ENCODE results near the gene ST3GAL2. TPM values are rescaled to one million over a fixed set of nuclear protein-coding genes. Genes with fewer than 3 reads are reported as not detected.
A peak's percentile ranks its signal among the peaks of the same experiment; 100 is the strongest.
"Not testable (repeated sequence)": the region's sequence is repeated elsewhere in the genome, so short reads cannot be mapped to it uniquely, and the experiment has no call there.

The ST3GAL2 gene
- total RNA-seq, 1 donor from 2014 or later, result 14.0 TPM

- Histone ChIP-seq H3K9me3 (no peaks in the 10 kb centered on the region), H3K4me1 (peaks cover 20% of the 10 kb centered on the region), H3K36me3 (peaks cover 0 to 16% of the 10 kb centered on the region in 2 donors), H3K27ac (peak overlapping the region; percentile 54), H3K4me3 (no peak overlapping the region), H3K27me3 (no peaks in the 10 kb centered on the region)
- DNase-seq (ENCODE audit: extremely low spot score in 2 of 2), result no peak
- TF ChIP-seq, protein P1, sequence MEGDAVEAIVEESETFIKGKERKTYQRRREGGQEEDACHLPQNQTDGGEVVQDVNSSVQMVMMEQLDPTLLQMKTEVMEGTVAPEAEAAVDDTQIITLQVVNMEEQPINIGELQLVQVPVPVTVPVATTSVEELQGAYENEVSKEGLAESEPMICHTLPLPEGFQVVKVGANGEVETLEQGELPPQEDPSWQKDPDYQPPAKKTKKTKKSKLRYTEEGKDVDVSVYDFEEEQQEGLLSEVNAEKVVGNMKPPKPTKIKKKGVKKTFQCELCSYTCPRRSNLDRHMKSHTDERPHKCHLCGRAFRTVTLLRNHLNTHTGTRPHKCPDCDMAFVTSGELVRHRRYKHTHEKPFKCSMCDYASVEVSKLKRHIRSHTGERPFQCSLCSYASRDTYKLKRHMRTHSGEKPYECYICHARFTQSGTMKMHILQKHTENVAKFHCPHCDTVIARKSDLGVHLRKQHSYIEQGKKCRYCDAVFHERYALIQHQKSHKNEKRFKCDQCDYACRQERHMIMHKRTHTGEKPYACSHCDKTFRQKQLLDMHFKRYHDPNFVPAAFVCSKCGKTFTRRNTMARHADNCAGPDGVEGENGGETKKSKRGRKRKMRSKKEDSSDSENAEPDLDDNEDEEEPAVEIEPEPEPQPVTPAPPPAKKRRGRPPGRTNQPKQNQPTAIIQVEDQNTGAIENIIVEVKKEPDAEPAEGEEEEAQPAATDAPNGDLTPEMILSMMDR (IDR thresholded peaks at IDR 0.05), result no peak
- TF ChIP-seq POLR2A (IDR thresholded peaks at IDR 0.05) (no peak), POLR2AphosphoS5 (IDR thresholded peaks at IDR 0.05; ENCODE audit: insufficient read depth in 1 of 2, low read depth in 1 of 2) (no peak)
- intact Hi-C loops (cut with DNase I), result no loop called here
Measured at GRCh38 chr16:70391446-70391845, 47.5 kb downstream of the ST3GAL2 start.

DNA sequence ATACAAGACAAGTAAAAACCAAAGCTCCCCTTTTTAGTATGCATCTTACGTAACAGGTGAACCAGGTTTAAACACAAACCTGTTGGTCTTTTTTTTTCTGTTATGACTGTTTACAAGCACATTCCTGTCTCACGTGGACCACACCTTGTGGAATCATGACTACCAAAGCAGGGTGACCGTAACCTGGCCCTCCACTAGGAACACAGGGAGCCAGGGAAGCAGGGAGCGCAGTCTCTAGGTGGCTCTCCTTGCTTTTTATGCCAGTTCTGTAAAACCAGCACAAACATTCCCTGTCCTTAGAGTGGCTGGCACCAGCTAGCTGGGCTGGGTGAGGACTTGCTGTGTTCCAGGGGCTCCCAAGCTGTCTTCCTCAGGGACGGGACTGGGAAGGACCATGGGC lies 48.1 kb downstream of the ST3GAL2 start:
- Histone ChIP-seq H3K9me3 (no peaks in the 10 kb centered on the region), H3K36me3 (peaks cover 0 to 16% of the 10 kb centered on the region in 2 donors), H3K27ac (peak overlapping the region; percentile 54), H3K27me3 (no peaks in the 10 kb centered on the region), H3K4me3 (no peak overlapping the region), H3K4me1 (peaks cover 20% of the 10 kb centered on the region)
- TF ChIP-seq POLR2A (IDR thresholded peaks at IDR 0.05) (no peak), POLR2AphosphoS5 (IDR thresholded peaks at IDR 0.05; ENCODE audit: insufficient read depth in 1 of 2, low read depth in 1 of 2) (peak in 1 of 2 donors; percentile 63)
- TF ChIP-seq, protein P1 (IDR thresholded peaks at IDR 0.05), result no peak
- no peak for DNase-seq (ENCODE audit: extremely low spot score in 2 of 2)
- intact Hi-C loops (cut with DNase I), result no loop called here

DNA sequence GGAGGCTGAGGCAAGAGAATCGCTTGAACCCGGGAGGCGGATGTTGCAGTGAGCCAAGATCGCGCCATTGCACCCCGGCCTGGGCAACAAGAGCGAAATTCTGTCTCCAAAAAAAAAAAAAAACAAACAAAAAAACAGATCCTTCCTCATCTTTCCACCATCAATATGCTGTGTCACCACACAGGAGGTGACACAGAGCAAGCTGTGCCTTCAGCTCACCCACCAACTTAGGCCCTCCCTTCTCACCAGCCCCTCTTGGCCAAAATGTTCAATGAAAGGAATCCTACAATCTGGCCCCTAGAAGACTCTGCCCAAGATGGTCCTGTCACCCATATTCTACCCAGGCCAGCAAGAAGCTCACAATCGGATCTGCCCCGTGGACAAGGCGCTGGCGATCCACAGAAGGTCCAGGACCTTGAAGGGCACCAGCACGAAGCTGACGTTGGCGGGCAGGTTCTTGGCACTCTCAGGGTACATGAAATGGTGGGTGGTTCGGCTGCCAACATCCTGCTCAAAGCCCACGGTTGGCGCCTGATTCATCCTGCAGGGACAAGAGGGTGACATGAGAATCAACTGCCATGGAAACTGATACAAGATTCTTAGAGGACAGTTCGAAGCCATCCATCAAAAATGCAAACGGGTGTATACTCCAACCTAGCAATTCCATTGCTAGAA lies 50.8 kb downstream of the ST3GAL2 start:
- Histone ChIP-seq H3K36me3 (peaks cover 0 to 19% of the 10 kb centered on the region in 2 donors), H3K4me1 (peaks cover 20% of the 10 kb centered on the region), H3K4me3 (no peak overlapping the region), H3K27ac (no peak overlapping the region), H3K27me3 (no peaks in the 10 kb centered on the region), H3K9me3 (no peaks in the 10 kb centered on the region)
- no peak for TF ChIP-seq POLR2AphosphoS5 (IDR thresholded peaks at IDR 0.05; ENCODE audit: insufficient read depth in 1 of 2, low read depth in 1 of 2)
- TF ChIP-seq, protein P1 (IDR thresholded peaks at IDR 0.05), result no peak
- TF ChIP-seq POLR2A (IDR thresholded peaks at IDR 0.05), result no peak
- intact Hi-C loops (cut with DNase I), result loop anchor here (10.0 kb wide), 1 partner anchor 77 kb away; no protein-coding TSS in a partner anchor
- DNase-seq (ENCODE audit: extremely low spot score in 2 of 2), result no peak

DNA sequence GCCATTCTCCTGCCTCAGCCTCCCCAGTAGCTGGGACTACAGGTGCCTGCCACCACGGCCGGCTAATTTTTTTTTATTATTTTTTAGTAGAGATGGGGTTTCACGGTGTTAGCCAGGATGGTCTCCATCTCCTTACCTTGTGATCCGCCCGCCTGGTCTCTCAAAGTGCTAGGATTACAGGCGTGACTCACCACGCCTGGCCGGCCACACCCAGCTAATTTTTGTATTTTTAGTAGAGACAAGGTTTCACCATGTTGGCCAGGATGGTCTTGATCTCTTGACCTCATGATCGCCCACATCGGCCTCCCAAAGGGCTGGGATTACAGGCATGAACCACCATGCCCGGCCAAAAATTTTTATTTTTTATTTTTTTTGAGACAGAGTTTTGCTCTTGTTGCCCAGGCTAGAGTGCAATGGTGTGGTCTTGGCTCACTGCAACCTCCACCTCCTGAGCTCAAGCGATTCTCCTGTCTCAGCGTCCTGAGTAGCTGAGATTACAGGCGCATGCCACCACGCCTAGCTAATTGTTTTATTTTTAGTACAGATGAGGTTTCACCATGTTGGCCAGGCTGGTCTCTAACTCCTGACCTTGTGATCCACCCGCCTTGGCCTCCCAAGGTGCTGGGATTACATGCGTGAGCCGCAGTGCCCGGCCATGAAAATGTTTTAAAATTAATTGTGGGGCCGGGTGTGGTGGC lies 52.5 kb downstream of the ST3GAL2 start:
- not testable (repeated sequence) for H3K27ac ChIP-seq; H3K4me3 ChIP-seq; DNase-seq (ENCODE audit: extremely low spot score in 2 of 2); H3K27me3 ChIP-seq; H3K9me3 ChIP-seq
- intact Hi-C loops (cut with DNase I), result loop anchor here (10.0 kb wide), 1 partner anchor 78 kb away; no protein-coding TSS in a partner anchor
- H3K4me1 ChIP-seq, result peaks cover 15% of the 10 kb centered on the region
- peaks cover 0 to 19% of the 10 kb centered on the region in 2 donors for H3K36me3 ChIP-seq

GRCh38 chr16:70383421-70383960 lies 55.4 kb downstream of the ST3GAL2 start:
- H3K4me3 ChIP-seq, result no peak overlapping the region
- H3K27me3 ChIP-seq, result no peaks in the 10 kb centered on the region
- no peak for DNase-seq (ENCODE audit: extremely low spot score in 2 of 2)
- H3K27ac ChIP-seq, result no peak overlapping the region
- peaks cover 0 to 19% of the 10 kb centered on the region in 2 donors for H3K36me3 ChIP-seq
- intact Hi-C loops (cut with DNase I), result loop anchor here (10.0 kb wide), 1 partner anchor 81 kb away; no protein-coding TSS in a partner anchor
- no peak for TF ChIP-seq POLR2AphosphoS5 (IDR thresholded peaks at IDR 0.05; ENCODE audit: insufficient read depth in 1 of 2, low read depth in 1 of 2)
- TF ChIP-seq, protein P1 (IDR thresholded peaks at IDR 0.05), result no peak
- no peak for TF ChIP-seq POLR2A (IDR thresholded peaks at IDR 0.05)
- H3K9me3 ChIP-seq, result no peaks in the 10 kb centered on the region
- peaks cover 25% of the 10 kb centered on the region for H3K4me1 ChIP-seq
